GM12864 (cell line): ENCODE data around the gene UTP14A.

Experiments
- DNase-seq: peaks from one replicate; pipeline ENCODE4 v3.0.0-alpha.2; 2011; ENCODE audit warnings: low read depth
- H3K4me3 ChIP-seq: 2 replicates; pipeline ENCODE4 v1.5.1; 2011; ENCODE audit warnings: mild to moderate bottlenecking, low read depth, low read length, control low read depth
- CTCF ChIP-seq: IDR thresholded peaks from 2 replicates; pipeline ENCODE4 v1.5.1; 2011; ENCODE audit warnings: low read depth, mild to moderate bottlenecking, moderate library complexity, low read length, control low read depth, inconsistent platforms; ENCODE audit errors: missing control alignments

Gene UTP14A

GRCh38 chrX:129957241-129958082 is 51.5 kb downstream of the UTP14A start:
- no peak for TF ChIP-seq CTCF
- H3K4me3 ChIP-seq: peak overlapping the region; percentile 53
- DNase-seq: peak; percentile 27

- peak overlapping the region; percentile 53 for H3K4me3 ChIP-seq
- no peak for DNase-seq
- TF ChIP-seq CTCF: no peak
These were observed 52.1 kb downstream of the UTP14A start for GRCh38 chrX:129958083-129958465.

- TF ChIP-seq CTCF: no peak
- no peak overlapping the region for H3K4me3 ChIP-seq
- DNase-seq: no peak
These were observed 53.0 kb downstream of the UTP14A start for GRCh38 chrX:129958814-129959492.

GRCh38 chrX:129959493-129959832 is 53.5 kb downstream of the UTP14A start:
- no peak for DNase-seq
- H3K4me3 ChIP-seq: no peak overlapping the region
- no peak for TF ChIP-seq CTCF

GRCh38 chrX:129961180-129962083 is 55.5 kb downstream of the UTP14A start:
- peak; percentile 22 for DNase-seq
- no peak for TF ChIP-seq CTCF
- peak overlapping the region; percentile 51 for H3K4me3 ChIP-seq

- DNase-seq: no peak
- H3K4me3 ChIP-seq: no peak overlapping the region
- no peak for TF ChIP-seq CTCF
These were observed 57.8 kb downstream of the UTP14A start for GRCh38 chrX:129963729-129964128.
